Measurements from ENCODE around the gene CNKSR2.

CNKSR2 gene

GRCh38 chrX:21590012-21590776, 216.0 kb downstream of the CNKSR2 start:
- in situ Hi-C loops (cut with MboI; ENCODE audit: low sequenced_read_pairs): no loop called here

GRCh38 chrX:21606002-21606401, 231.8 kb downstream of the CNKSR2 start:
- in situ Hi-C loops (cut with MboI; ENCODE audit: low sequenced_read_pairs): no loop called here

GRCh38 chrX:21610168-21610567, 235.9 kb downstream of the CNKSR2 start:
- in situ Hi-C loops (cut with MboI; ENCODE audit: low sequenced_read_pairs): no loop called here

GRCh38 chrX:21612154-21612553, 237.9 kb downstream of the CNKSR2 start:
- in situ Hi-C loops (cut with MboI; ENCODE audit: low sequenced_read_pairs): no loop called here

GRCh38 chrX:21616386-21616785, 242.2 kb downstream of the CNKSR2 start:
- in situ Hi-C loops (cut with MboI; ENCODE audit: low sequenced_read_pairs): no loop called here

GRCh38 chrX:21620234-21620633, 246.0 kb downstream of the CNKSR2 start:
- in situ Hi-C loops (cut with MboI; ENCODE audit: low sequenced_read_pairs): no loop called here

GRCh38 chrX:21623778-21624501, 249.7 kb downstream of the CNKSR2 start:
- in situ Hi-C loops (cut with MboI; ENCODE audit: low sequenced_read_pairs): no loop called here

GRCh38 chrX:21632027-21632426, 257.8 kb downstream of the CNKSR2 start:
- in situ Hi-C loops (cut with MboI; ENCODE audit: low sequenced_read_pairs): no loop called here

GRCh38 chrX:21638311-21638710, 264.1 kb downstream of the CNKSR2 start:
- in situ Hi-C loops (cut with MboI; ENCODE audit: low sequenced_read_pairs): no loop called here

GRCh38 chrX:21639775-21640174, 265.6 kb downstream of the CNKSR2 start:
- in situ Hi-C loops (cut with MboI; ENCODE audit: low sequenced_read_pairs): no loop called here

- in situ Hi-C loops (cut with MboI; ENCODE audit: low sequenced_read_pairs): no loop called here
Measured at GRCh38 chrX:21645431-21645830, 271.2 kb downstream of the CNKSR2 start.

GRCh38 chrX:21645886-21646285, 271.7 kb downstream of the CNKSR2 start:
- in situ Hi-C loops (cut with MboI; ENCODE audit: low sequenced_read_pairs): no loop called here

GRCh38 chrX:21655901-21656586, 281.8 kb downstream of the CNKSR2 start:
- in situ Hi-C loops (cut with MboI; ENCODE audit: low sequenced_read_pairs): no loop called here

GRCh38 chrX:21656587-21657317, 282.5 kb downstream of the CNKSR2 start:
- in situ Hi-C loops (cut with MboI; ENCODE audit: low sequenced_read_pairs): no loop called here

- in situ Hi-C loops (cut with MboI; ENCODE audit: low sequenced_read_pairs): no loop called here
Measured at GRCh38 chrX:21657318-21658151, 283.3 kb downstream of the CNKSR2 start.

- in situ Hi-C loops (cut with MboI; ENCODE audit: low sequenced_read_pairs): no loop called here
Measured at GRCh38 chrX:21658152-21658737, 284.0 kb downstream of the CNKSR2 start, which contains the start of gene KLHL34. Gene KLHL34 (minus strand): TSS chrX:21658330. CDS start chrX:21657788, 542 bp downstream.

- in situ Hi-C loops (cut with MboI; ENCODE audit: low sequenced_read_pairs): no loop called here
Measured at GRCh38 chrX:21658746-21659145, 284.5 kb downstream of the CNKSR2 start.

GRCh38 chrX:21659320-21659719, 285.1 kb downstream of the CNKSR2 start:
- in situ Hi-C loops (cut with MboI; ENCODE audit: low sequenced_read_pairs): no loop called here

GRCh38 chrX:21660156-21660555, 285.9 kb downstream of the CNKSR2 start:
- in situ Hi-C loops (cut with MboI; ENCODE audit: low sequenced_read_pairs): no loop called here

- in situ Hi-C loops (cut with MboI; ENCODE audit: low sequenced_read_pairs): no loop called here
Measured at GRCh38 chrX:21661316-21661715, 287.1 kb downstream of the CNKSR2 start.
